HEK293 (cell line): Measurements from ENCODE around the gene RHOBTB3.

Experiments
- CTCF ChIP-seq: fragments of 450-650 bp; formaldehyde crosslinking; IDR thresholded peaks from 2 replicates; pipeline ENCODE4 v1.5.1; 2016; ENCODE audit warnings: missing biosample characterization, missing genetic modification characterization
- PBX3 ChIP-seq: sonication (generic); formaldehyde crosslinking; IDR thresholded peaks from 2 replicates; pipeline ENCODE4 v1.8.1; 2022; ENCODE audit warnings: mild to moderate bottlenecking, moderate library complexity, missing genetic modification reagents
- ZBTB1 ChIP-seq: fragments of 450-650 bp; formaldehyde crosslinking; IDR thresholded peaks from 2 replicates; pipeline ENCODE4 v1.5.1; 2016; ENCODE audit warnings: missing biosample characterization, missing genetic modification characterization
- ZNF707 ChIP-seq: fragments of 450-650 bp; formaldehyde crosslinking; IDR thresholded peaks from 2 replicates; pipeline ENCODE4 v1.5.1; 2016; ENCODE audit warnings: missing biosample characterization, missing genetic modification characterization
- ZNF747 ChIP-seq: fragments of 450-650 bp; formaldehyde crosslinking; IDR thresholded peaks from 2 replicates; pipeline ENCODE4 v1.5.1; 2016; ENCODE audit warnings: missing biosample characterization, missing genetic modification characterization

- TF ChIP-seq ZBTB1 (tag by site-specific recombination) (no peak), CTCF (no peak), PBX3 (CRISPR knock-in tag) (no peak), ZNF747 (tag by site-specific recombination) (no peak), ZNF707 (tag by site-specific recombination) (no peak)
Measured at GRCh38 chr5:95823218-95823737, 92.1 kb downstream of the RHOBTB3 start.
